NCI-H2081 (cell line): ENCODE results near the gene LSP1.

ENCODE experiments used
- DNase-seq, 2 experiments: peaks; one replicate each; lab custom pipeline; 2025; lab: John Stamatoyannopoulos, UW

LSP1 gene

DNA sequence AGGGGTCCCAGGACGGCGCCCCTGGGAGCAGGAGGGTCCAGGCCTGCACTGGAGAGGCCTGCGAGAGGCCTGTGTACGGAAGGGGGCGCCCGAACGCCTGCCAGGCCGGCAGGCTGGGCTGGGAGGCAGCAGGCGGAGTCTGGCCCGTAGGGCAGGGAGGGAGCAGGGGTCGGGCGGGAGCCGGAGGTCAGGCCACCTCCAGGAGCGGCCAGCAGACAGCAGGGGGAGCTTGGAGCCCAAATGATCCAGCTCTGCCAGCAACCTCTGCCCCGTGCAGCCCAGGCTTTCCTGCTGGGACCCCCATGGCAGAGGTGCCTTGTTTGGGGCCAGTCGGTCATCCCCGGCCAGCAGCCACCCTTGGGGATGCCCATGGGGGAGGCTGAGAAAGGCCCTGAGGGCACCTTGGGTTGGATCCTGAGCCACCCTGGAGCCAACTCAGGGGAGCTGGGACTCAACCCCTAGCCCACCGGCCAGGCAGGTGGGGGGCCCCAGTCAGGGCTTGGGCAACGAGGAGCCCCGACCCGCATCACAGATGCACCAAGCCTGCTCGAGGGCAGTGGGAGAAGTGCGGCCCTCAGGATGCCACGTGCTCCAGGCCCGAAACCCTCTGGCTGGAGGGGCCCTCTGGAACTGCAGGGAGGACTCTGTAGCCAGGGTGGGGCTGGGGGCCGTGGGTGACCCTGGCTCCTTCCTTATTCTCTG lies 27.7 kb upstream of the LSP1 start:
- DNase-seq, result no peak

DNA sequence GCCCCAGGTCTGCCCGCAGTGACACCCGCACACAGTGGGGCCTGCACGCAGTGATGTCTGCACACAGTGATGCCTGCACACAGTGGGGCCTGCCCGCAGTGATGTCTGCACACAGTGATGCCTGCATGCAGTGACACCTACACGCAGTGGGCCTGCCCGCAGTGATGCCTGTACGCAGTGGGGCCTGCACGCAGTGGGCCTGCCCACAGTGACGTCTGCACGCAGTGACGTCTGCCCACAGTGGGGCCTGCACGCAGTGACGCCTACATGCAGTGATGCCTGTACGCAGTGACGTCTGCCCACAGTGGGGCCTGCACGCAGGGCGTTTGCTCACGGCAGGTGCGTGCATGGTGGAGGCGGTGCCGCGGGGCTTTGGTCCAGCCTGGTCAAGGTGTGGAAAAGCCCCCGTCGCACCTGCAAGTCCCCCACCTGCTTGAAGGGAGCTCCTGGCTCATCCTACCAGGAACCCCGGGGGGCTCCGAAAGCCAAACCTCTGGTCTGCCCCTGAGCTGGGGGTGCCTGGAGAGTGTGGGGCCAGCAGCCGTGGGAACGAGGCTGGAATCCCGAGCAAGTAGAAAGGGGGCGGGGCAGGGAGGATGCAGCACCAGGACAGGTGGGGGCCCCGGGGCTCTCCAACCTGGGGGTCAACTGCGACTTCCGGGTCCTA lies 27.0 kb upstream of the LSP1 start:
- no peak for DNase-seq

DNA sequence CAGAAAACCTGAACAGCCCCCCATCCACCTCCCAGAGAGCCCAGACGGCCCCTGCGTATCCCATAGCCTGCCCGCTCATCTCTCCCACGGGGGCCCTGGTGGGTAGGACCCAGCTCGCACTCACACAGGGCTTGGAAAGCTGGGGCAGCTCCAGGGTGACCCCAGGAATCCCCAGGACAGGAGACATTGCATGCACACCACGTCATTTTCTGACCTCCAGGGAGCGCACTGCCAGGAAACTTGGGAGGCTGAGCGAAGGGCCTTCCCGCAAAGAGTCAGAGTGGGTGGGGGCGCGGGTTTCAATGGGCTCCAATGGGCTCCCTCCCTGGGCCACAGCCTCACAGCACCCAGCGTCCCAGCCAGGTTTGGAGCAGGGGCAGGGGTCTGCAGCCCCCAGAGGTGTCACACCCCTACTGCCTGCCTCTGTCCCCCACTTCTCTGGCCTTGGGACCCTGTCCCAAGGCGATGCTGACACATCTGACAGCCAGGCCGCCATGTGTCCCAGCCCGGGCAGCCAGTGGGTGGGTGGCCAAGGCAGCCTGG lies 26.3 kb upstream of the LSP1 start:
- no peak for DNase-seq

DNA sequence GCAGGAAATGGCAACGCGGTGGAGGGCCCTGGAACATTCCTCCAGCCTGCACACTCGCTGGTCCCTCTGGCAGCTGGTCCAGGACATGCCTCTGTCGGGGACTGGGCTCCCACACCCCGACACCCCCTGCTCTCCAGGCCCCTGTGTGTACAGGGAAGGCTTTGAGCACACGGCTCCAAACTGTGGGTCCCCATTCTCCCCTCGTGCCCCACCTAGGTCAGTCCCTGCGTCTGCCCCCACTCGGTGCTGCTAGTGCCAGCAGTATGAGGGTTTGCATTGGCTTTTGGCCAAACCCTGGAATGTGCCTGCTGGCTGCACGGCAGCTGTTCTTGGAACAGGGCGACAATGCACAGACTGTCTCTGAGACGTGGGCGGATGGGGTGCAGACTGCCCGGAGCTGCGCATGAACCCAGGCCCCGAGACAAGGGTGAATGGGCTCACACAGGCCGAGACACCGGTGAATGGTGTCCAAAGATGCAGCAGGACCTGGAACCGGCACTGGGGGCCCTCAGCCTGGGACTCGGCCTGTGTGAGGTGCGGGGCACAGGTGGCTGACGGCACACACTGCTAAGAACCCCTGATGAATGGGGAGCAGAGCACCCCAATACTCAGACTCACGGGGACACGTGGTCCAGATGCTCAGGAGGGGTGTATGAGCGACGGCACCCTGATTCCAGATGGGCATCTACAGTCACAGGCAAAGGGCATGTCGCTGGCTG lies 25.6 kb upstream of the LSP1 start:
- DNase-seq, result peak; percentile 64 to 73

DNA sequence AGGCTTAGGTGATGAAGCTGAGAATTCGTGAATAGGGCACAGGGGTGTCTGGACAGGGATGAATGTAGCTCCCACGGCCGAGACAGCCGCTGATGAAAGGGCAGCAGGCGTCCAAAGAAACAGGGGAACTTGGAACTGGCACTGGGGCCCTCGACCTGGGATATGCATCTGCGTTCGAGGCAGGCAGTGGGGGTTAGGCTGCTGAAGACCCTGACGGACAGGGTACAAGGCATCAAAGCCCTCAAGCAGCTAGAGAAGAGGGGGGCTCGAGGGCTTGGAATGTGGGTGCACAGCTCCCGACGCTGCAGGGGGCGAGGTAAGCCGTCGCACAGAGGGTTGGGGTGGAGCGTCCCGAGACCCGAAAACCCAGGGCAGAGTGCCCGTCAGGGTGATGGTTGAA lies 25.0 kb upstream of the LSP1 start:
- no peak for DNase-seq

DNA sequence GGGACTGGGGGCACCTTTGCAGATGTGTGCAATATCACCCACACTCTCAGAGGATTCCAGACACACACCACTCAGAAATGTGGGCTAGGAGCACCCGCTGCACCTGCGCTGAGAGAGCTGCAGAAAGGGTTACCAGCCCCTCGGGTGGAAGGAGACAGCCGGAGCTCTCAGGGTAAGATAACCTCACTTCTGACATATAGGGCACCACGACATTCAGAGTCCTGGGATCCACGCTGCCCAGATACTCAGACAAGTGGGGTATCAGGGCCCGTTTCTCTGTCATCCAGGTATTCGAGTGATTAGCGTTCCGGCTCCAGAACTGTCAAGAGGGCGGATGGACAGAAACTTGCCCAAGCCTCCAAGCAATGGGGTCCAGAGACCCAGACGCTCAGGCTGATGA lies 24.3 kb upstream of the LSP1 start:
- no peak for DNase-seq

DNA sequence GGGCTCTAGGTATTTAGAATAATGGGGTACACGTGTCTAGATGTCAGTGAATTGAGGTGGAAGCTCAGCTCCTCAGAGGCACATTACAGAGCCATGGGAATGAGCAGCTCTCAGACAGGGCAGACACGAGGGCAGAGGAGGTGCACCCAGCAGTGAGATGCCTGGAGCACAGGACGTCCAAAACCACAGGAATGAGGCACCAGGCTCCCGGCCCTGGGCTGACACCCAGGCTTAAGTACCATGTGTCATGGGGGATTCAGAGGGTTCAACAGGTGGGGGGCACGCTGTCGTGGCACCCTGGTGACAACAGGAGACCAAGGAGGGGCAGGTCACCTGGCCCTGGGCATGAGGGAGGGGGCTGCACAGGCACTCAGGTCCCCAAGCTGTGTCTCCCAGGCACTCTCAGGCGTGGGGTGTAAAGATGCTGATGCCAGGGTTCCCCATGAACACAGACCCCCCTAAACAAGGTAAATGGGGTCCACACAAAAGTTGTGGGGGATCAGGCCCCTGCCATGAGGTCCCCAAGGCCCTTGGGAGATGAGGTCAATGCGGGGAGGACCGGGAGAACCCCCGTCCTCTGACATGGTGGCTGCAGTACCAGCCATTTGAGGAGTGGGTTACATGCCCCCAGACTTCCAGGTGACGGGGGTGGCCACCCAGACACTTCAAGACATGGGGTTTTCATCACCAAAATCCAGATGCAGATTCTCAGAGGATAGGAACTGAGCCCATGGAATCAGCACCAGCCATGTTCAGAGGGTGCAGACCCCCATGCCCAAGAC lies 23.7 kb upstream of the LSP1 start:
- no peak for DNase-seq

DNA sequence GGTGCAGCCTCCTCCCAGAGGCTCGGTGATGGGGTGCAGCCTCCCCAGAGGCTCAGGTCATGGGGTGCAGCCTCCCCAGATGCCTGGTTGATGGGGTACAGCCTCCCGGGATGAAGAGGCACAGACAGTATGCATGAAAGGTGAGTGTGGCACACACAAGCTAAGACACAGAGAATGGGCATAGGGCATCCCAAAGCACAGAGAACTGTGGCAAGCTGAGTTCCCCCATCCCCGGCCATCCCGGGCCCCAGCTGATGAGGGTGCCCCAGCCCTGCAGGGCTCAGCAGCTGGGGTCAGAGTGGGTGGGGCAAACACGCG lies 22.9 kb upstream of the LSP1 start:
- DNase-seq, result no peak

DNA sequence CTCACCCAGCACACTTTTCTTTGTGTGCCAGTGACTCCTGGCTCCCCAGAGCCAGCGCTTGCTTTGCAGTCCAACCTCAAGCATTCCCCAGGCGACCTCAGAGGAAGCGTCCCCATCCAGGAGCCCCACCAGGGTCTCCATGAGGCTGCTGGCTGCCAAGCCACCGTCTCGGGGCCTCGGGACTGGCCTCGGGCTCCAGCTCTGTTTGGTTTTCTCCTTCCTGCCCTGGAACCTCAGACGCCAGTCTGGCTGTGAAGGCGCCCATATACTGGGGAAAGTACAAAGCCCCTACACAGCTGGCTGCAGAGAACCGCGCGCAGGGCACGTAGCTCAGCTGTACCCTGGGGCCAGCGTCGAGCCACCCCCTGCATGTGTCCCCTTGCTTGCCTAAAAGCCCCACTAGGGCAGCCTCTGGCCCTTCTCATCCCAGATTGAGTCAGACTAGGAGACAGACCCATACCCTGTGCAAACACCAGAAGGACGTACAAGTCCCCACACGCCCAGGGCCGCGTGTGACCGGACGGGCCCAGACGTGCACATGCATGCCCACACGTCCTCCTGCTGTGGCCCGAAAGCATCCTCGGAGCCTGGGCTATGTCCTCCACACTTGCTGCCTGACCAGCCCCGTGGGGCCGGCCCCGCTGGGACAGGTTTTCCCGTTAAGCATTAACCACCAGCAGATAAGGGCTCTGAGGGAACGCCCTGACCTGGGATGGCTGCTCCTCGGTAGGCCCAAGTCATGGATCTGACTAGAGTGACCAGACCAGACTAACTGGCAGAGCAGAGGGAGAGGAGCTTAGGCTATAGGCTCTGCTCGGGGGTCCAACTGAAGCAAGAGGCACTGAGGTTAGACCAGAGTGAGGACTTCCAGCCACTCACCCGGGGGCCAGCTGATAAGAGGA lies 22.3 kb upstream of the LSP1 start:
- DNase-seq, result no peak

DNA sequence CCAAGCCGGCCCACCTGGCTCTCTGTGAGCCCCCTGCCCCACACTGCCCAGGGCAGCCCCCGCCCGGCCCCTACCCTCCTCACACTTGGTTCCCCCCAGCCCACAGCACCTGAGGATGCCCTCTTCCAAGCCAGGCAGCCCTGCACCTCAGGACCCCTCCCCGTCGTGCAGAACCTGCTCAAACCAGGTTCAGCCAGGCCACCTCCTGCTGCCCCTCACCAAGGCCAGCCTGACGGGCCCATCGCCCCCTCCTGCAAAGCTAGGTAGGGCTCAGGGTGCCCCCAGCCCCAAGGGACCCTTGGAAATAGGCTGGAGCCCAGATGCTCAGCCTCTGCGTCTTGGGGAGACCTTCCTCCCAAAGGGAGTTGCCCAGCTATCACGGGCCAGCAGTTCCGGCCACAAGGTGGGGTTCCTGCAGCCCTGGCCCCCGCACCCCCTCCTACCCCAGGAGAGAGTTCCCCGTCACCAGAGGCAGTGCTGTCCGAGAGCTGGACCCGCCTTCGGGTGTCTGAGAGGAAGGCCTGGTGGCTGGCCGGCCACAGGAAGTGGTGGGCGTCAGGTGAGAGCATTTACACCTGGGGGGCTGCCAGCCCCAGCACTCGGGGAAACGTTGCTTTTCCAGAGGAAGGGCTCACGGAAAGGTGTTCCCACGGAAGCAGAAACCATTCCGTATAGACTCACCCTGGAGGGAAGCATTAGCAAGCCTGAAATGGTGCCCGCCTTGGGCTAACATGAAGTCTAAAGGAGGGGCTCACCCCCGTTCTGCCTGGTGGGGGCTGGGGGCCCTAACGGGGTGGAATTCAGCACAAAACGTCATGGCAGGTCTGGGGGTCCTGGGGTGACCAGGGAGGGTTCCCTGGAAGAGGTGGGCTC lies 21.3 kb upstream of the LSP1 start:
- DNase-seq, result no peak

DNA sequence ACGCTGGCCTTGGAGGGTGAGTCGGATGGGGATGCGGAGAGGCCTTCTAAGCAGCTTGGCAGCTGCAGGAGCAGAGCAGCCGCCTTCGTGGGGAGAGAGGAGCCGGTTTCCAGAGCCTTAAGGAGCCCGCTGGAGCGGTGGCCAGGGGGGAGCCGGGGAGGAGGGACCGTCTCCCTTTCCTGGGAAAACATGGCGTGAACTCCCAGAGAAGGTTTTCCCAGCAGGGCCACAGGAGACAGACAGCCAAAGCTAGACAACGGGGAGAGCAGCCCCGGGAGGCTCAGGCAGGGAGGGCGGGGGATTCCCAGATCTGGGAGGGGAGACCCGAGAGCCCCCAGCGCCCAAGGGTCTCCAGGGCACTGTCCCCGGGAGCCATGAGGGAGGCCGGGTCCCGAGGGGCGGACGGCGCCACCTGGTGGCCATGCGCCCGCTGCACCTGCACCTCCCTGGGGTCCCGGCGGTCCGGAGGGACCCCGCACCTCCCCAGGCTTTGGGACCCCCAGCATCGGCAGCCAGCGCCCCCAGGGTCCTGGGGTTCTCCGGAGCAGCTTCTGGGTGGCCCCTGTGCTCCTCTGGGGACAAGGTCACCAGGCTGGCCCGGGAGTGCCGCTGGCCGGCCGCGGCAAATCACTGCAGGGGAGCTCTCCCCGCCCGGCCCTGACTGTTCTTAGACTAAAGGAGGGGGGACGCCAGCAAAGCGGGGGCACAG lies 20.5 kb upstream of the LSP1 start:
- no peak for DNase-seq

DNA sequence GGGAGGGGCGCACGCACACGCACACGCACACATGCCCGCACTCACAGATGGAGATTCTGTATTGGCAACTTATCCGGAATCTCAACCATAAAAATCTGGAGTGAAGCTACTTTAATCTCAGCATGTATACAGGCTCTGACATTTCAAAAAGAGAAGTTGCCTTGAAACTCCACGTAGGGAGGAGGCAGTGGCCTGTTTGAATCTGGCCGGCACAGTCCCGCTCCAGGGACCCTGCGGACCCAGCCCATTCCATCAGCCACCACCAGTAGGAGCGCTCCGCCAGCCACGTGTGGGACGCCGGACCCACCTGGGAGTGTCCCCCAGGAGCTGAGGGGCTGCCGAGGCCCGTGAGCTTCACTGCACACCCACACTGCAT lies 20.0 kb upstream of the LSP1 start:
- no peak for DNase-seq

DNA sequence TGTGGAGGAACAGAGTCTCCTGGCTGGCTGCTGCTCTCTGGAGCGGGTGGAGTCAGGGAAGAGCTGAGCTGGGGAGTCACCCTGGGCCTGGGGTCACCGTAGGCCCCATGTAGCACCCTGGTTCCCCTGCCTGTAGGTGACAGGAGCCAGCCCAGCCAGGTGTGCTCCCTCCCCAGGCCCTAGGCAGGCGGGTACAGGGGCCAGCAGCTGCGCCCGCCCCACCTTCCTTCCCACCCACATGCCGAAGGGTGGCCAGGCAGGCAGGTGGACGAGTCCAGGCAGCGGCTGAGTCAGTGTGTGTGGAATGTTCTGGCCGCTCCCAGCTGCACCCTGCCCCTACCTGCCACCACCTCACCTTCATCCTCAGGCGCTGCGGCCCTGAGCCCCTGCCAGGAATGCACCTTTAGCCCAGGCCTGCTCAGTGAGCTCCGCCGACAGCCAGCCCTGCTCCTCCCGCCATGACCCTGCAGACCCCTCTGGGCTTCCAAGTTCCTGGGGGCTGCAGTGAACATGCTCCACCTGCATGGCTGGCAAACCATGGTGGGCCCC lies 18.7 kb upstream of the LSP1 start:
- DNase-seq, result no peak

DNA sequence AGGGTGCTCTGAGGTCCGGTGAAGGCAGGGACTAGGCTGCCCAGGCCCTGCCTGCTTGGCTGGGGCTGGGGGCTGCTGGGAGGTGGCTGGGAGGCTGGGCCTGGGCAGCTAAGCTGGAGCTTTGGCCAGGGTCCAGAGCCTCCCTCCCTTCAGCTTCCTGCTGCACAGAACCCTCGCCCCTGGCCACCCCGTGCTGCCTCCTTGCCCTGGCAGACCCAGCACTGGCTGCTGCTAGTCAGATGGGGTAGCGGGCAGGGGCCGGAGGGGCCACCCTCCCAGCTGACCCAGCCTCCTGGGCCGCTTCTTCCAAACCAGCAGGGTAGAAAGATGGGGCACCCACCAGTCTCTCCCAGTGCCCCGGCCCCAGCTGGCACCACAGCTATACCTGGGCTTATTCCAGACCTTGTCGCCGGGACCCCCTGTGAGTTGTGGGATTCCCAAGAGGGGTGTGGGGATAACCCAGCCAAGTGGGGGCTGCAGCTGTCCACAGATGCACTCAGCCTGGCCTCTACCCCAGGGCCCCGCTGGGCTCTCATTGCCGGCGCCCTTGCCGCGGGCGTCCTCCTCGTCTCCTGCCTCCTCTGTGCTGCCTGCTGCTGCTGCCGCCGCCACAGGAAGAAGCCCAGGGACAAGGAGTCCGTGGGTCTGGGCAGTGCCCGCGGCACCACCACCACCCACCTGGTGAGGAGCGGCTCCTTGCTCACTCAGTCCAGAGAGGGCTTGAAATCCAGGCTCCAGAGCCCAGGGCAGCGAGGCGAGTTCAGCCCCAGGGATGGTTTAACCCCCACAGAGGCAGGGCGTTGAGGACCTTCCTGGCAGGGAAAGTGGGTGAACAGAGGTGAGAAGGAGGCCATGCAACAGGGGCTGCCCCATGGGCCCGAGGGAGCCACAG lies 17.9 kb upstream of the LSP1 start, which contains the start of gene SYT8:
Gene SYT8, plus strand, starts transcription at position 212 of the 892 bp plus-strand sequence. Its CDS starts 116 bp downstream, at position 328.
- no peak for DNase-seq

DNA sequence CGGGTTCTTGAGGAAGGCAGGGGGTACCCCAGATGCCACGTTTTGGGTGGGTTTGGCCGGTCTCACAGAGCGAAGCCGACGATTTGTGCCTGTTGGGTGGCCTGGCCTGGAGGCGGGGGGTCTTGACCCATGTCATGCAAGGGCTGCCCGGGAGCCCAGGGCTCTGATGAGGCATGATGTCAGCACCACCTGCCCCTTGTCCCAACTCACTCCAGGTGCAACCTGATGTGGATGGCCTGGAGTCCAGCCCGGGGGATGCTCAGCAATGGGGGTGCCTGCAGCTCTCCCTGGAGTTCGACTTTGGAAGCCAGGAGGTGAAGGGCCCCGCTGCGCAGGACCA lies 17.2 kb upstream of the LSP1 start:
- no peak for DNase-seq

DNA sequence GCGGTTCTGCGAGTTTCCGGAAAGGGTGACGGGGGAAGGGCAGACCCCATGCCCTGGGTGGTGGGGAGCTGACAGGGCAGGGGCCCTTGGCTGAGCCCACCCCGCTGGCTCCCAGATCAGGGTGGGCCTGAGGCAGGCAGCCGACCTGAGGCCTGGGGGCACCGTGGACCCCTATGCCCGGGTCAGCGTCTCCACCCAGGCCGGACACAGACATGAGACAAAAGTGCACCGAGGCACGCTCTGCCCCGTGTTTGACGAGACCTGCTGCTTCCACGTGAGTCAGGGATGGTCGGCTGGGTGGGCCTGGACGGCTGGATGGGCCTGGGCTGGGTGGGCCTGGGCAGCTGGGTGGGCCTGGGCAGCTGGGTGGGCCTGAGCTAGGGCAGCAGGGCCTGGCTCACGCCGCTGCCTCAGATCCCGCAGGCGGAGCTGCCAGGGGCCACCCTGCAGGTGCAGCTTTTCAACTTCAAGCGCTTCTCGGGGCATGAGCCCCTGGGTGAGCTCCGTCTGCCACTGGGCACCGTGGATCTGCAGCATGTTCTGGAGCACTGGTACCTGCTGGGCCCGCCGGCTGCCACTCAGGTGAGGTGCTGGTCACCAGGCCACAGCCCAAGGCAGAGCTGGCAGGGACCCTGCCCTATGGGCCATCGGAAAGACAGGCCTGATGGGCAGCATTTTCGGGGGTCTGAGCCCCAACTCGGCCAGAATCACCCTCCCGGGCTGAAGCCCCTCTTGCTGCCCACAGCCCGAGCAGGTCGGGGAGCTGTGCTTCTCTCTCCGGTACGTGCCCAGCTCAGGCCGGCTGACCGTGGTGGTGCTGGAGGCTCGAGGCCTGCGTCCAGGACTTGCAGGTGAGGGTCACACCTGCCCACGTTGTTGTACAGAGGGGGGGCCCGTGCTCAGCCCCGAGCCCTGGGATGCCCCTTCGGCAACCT lies 16.6 kb upstream of the LSP1 start:
- DNase-seq, result no peak
